ENCODE data around the gene SUPT6H. TPM values are rescaled to one million over a fixed set of nuclear protein-coding genes. Genes with fewer than 3 reads are reported as not detected.

Gene SUPT6H
- total and polyA plus RNA-seq, 9 of the 15 experiments (the other 6 are each of a cell fraction or from before 2014, with no cell fraction given) = 1.7 to 77.7 (median 49.2) TPM

- TF ChIP-seq SIN3A (IDR thresholded peaks at IDR 0.05; ENCODE audit: borderline replicate concordance in 2 of 2, control insufficient read depth in 1 of 2, low read depth in 2 of 2, low read length in 2 of 2) (peak; percentile 28 to 96), POLR2G (IDR thresholded peaks at IDR 0.05; ENCODE audit: low read depth, low read length) (peak; percentile 98), ZNF668 (CRISPR knock-in tag; IDR thresholded peaks at IDR 0.05) (peak; percentile 70; the same call in 1 of the 2 replicates), THAP12 (CRISPR knock-in tag; IDR thresholded peaks at IDR 0.05) (peak; percentile 96), GTF2E2 (tag; IDR thresholded peaks at IDR 0.05) (no peak), MAZ (CRISPR knock-in tag; conservative IDR thresholded peaks at IDR 0.05 in 1 of 2, IDR thresholded peaks at IDR 0.05 in 1 of 2) (peak in 1 of 2 experiments; percentile 83; a peak in 2 of 4 replicates), VEZF1 (CRISPR knock-in tag; IDR thresholded peaks at IDR 0.05) (peak; percentile 7), IFI16 (CRISPR knock-in tag; IDR thresholded peaks at IDR 0.05) (no peak), MLLT1 (IDR thresholded peaks at IDR 0.05) (peak in 1 of 2 experiments; percentile 63; a peak in 1 of 4 replicates), ZBTB5 (IDR thresholded peaks at IDR 0.05) (no peak), BHLHE40 (IDR thresholded peaks at IDR 0.05; ENCODE audit: low read length) (peak; percentile 89), ZNF217 (CRISPR knock-in tag; IDR thresholded peaks at IDR 0.05) (no peak), GATAD2B (IDR thresholded peaks at IDR 0.05; ENCODE audit: borderline replicate concordance) (no peak; the same call in none of the 2 replicates), TAF1 (IDR thresholded peaks at IDR 0.05; ENCODE audit: control insufficient read depth, extremely low read depth, insufficient read depth, low read length, severe bottlenecking) (peak; percentile 82)
These were observed 81.5 kb downstream of the SUPT6H start, which contains the start of gene TRAF4 (continued) for GRCh38 chr17:28743243-28744103.

Data from K562 (cell line).